H1 (cell line): ENCODE measurements around the gene SORD.
"Not testable (repeated sequence)": the region's sequence is repeated elsewhere in the genome, so short reads cannot be mapped to it uniquely, and the experiment has no call there.

Experiments used
- CHD2 ChIP-seq: IDR thresholded peaks from 2 replicates; pipeline ENCODE4 v1.6.1; 2012; ENCODE audit warnings: low read length, improper control_type of control experiment
- CTCF ChIP-seq, 3 experiments: IDR thresholded peaks; 1 replicate in 2 of 3; 2 replicates in 1 of 3; pipeline versions ENCODE4 v1.5.1 to v1.6.1; 2011; ENCODE audit warnings: low read length in 3 of 3, mild to moderate bottlenecking in 3 of 3, inconsistent platforms in 2 of 3, low read depth in 1 of 3, moderate library complexity in 1 of 3; ENCODE audit not compliant: insufficient read depth in 1 of 3; ENCODE audit errors: control extremely low read depth in 1 of 3
- JUN ChIP-seq: IDR thresholded peaks from 2 replicates; pipeline ENCODE4 v1.6.1; 2011; ENCODE audit warnings: low read depth, mild to moderate bottlenecking, improper control_type of control experiment, low read length
- MAX ChIP-seq: IDR thresholded peaks from 2 replicates; pipeline ENCODE4 v1.6.1; 2012; ENCODE audit warnings: inconsistent platforms
- POLR2A ChIP-seq, 2 experiments: IDR thresholded peaks; 1 replicate in 1 of 2; 2 replicates in 1 of 2; pipeline ENCODE4 v1.6.1; 2011; ENCODE audit warnings: low read depth in 2 of 2, low read length in 2 of 2, mild to moderate bottlenecking in 2 of 2; ENCODE audit errors: control extremely low read depth in 1 of 2
- POLR2AphosphoS5 ChIP-seq: IDR thresholded peaks from 2 replicates; pipeline ENCODE4 v1.6.1; 2011; ENCODE audit warnings: low read depth, low read length
- SIN3A ChIP-seq, 2 experiments: IDR thresholded peaks in 1 of 2; conservative IDR thresholded peaks in 1 of 2; 2 replicates each; pipeline ENCODE4 v1.6.1; 2011 to 2012; ENCODE audit warnings: low read length in 2 of 2, improper control_type of control experiment in 1 of 2, low read depth in 1 of 2, mild to moderate bottlenecking in 1 of 2
- SP1 ChIP-seq: IDR thresholded peaks from 2 replicates; pipeline ENCODE4 v1.6.1; 2011; ENCODE audit warnings: low read depth, low read length
- SP2 ChIP-seq: IDR thresholded peaks from 2 replicates; pipeline ENCODE4 v1.6.1; 2012; ENCODE audit warnings: mild to moderate bottlenecking, low read length, inconsistent platforms
- TAF1 ChIP-seq: IDR thresholded peaks from 2 replicates; pipeline ENCODE4 v1.6.1; 2011; ENCODE audit warnings: mild to moderate bottlenecking, low read depth, low read length
- TAF7 ChIP-seq: optimal IDR thresholded peaks from 2 replicates; pipeline ENCODE3; 2011; ENCODE audit warnings: low read depth, mild to moderate bottlenecking, inconsistent platforms, low read length, moderate library complexity, borderline replicate concordance
- USF2 ChIP-seq: IDR thresholded peaks from 2 replicates; pipeline ENCODE4 v1.6.1; 2011; ENCODE audit warnings: low read length, improper control_type of control experiment

GRCh38 chr15:45025627-45026026 is 2.6 kb downstream of the SORD start:
- TF ChIP-seq SP2; USF2; CHD2; POLR2AphosphoS5; TAF7; CTCF (IDR thresholded peaks at IDR 0.05; ENCODE audit: control extremely low read depth in 1 of 3, insufficient read depth in 1 of 3, low read depth in 1 of 3, low read length in 3 of 3); JUN; MAX; TAF1; POLR2A (IDR thresholded peaks at IDR 0.05; ENCODE audit: control extremely low read depth in 1 of 2, low read depth in 2 of 2, low read length in 2 of 2); SP1; SIN3A (conservative IDR thresholded peaks at IDR 0.05 in 1 of 2, IDR thresholded peaks at IDR 0.05 in 1 of 2; ENCODE audit: low read depth in 1 of 2, low read length in 2 of 2): not testable (repeated sequence)
